SK-N-SH treated with all-trans-retinoic acid at 6 μM for 48 hours (cell line): ENCODE measurements around the gene CEP89.

Experiments
- ATAC-seq: fragments of 200-7000 bp; cut with Tn5 transposase; 3 replicates; pipeline ENCODE4 v1.9.1; 2020; ENCODE audit warnings: mild to moderate bottlenecking, moderate library complexity
- ARNTL ChIP-seq: fragments of 450-650 bp; formaldehyde crosslinking; IDR thresholded peaks from 2 replicates; pipeline ENCODE4 v1.5.0; 2020; ENCODE audit warnings: low read depth, mild to moderate bottlenecking, moderate library complexity, borderline replicate concordance
- BACH2 ChIP-seq: fragments of 250-450 bp; sonication (Bioruptor Pico); IDR thresholded peaks from 2 replicates; pipeline ENCODE4 v1.9.0; 2021; ENCODE audit warnings: mild to moderate bottlenecking, borderline replicate concordance
- CSDC2 ChIP-seq: fragments of 250-450 bp; sonication (Bioruptor Pico); IDR thresholded peaks from 2 replicates; pipeline ENCODE4 v1.5.0; 2020; ENCODE audit warnings: mild to moderate bottlenecking, moderate library complexity
- ESRRG ChIP-seq: fragments of 250-450 bp; sonication (Bioruptor Pico); IDR thresholded peaks from 2 replicates; pipeline ENCODE4 v1.6.1; 2021; ENCODE audit warnings: mild to moderate bottlenecking
- GLIS3 ChIP-seq: fragments of 250-450 bp; sonication (Bioruptor Pico); IDR thresholded peaks from 2 replicates; pipeline ENCODE4 v1.5.0; 2020; ENCODE audit warnings: mild to moderate bottlenecking, moderate library complexity
- ISL1 ChIP-seq: fragments of 250-450 bp; sonication (Bioruptor Pico); IDR thresholded peaks from 2 replicates; pipeline ENCODE4 v2.1.2; 2022; ENCODE audit warnings: mild to moderate bottlenecking, moderate library complexity
- OSR1 ChIP-seq: fragments of 250-450 bp; sonication (Bioruptor Pico); IDR thresholded peaks from 2 replicates; pipeline ENCODE4 v1.8.0; 2022; ENCODE audit warnings: moderate library complexity, mild to moderate bottlenecking, inconsistent platforms
- PPARA ChIP-seq: fragments of 250-450 bp; sonication (Bioruptor Pico); IDR thresholded peaks from 2 replicates; pipeline ENCODE4 v1.5.0; 2020; ENCODE audit warnings: mild to moderate bottlenecking, borderline replicate concordance
- RARB ChIP-seq: fragments of 250-450 bp; sonication (Bioruptor Pico); IDR thresholded peaks from 2 replicates; pipeline ENCODE4 v1.8.0; 2021; ENCODE audit warnings: mild to moderate bottlenecking, moderate library complexity
- SNAI2 ChIP-seq: fragments of 250-450 bp; sonication (Bioruptor Pico); IDR thresholded peaks from 2 replicates; pipeline ENCODE4 v1.5.0; 2020; ENCODE audit warnings: mild to moderate bottlenecking, moderate library complexity
- TCF4 ChIP-seq: fragments of 250-450 bp; sonication (Bioruptor Pico); IDR thresholded peaks from 2 replicates; pipeline ENCODE4 v1.8.0; 2021; ENCODE audit warnings: mild to moderate bottlenecking, moderate library complexity, borderline replicate concordance
- TOX ChIP-seq: fragments of 250-450 bp; sonication (Bioruptor Pico); IDR thresholded peaks from 2 replicates; pipeline ENCODE4 v1.8.0; 2021; ENCODE audit warnings: mild to moderate bottlenecking, moderate library complexity, borderline replicate concordance
- ZC3H10 ChIP-seq: fragments of 250-450 bp; sonication (Bioruptor Pico); IDR thresholded peaks from 2 replicates; pipeline ENCODE4 v1.5.1; 2021; ENCODE audit warnings: mild to moderate bottlenecking, moderate library complexity
- ZFP3 ChIP-seq: fragments of 250-450 bp; sonication (Bioruptor Pico); IDR thresholded peaks from 2 replicates; pipeline ENCODE4 v1.5.0; 2020; ENCODE audit warnings: mild to moderate bottlenecking, moderate library complexity
- ZFP30 ChIP-seq: fragments of 450-650 bp; formaldehyde crosslinking; IDR thresholded peaks from 2 replicates; pipeline ENCODE4 v1.5.0; 2022; ENCODE audit warnings: mild to moderate bottlenecking, moderate library complexity
- ZNF565 ChIP-seq: fragments of 450-650 bp; formaldehyde crosslinking; conservative IDR thresholded peaks from 2 replicates; pipeline ENCODE4 v1.5.0; 2020; ENCODE audit warnings: low read depth, mild to moderate bottlenecking, moderate library complexity
- ZNF70 ChIP-seq: fragments of 450-650 bp; formaldehyde crosslinking; IDR thresholded peaks from 2 replicates; pipeline ENCODE4 v1.5.0; 2020; ENCODE audit warnings: mild to moderate bottlenecking, moderate library complexity
- ZNF8 ChIP-seq: fragments of 450-650 bp; formaldehyde crosslinking; IDR thresholded peaks from 2 replicates; pipeline ENCODE4 v1.5.0; 2020; ENCODE audit warnings: mild to moderate bottlenecking, moderate library complexity
- TF ChIP-seq, protein P1 (sequence below): fragments of 250-450 bp; sonication (Bioruptor Pico); IDR thresholded peaks from 2 replicates; pipeline ENCODE4 v1.5.0; 2020; ENCODE audit warnings: mild to moderate bottlenecking, moderate library complexity
- TF ChIP-seq, protein P2 (sequence below): fragments of 250-450 bp; sonication (Bioruptor Pico); IDR thresholded peaks from 2 replicates; pipeline ENCODE4 v1.5.1; 2020; ENCODE audit warnings: low read depth, mild to moderate bottlenecking, moderate library complexity
- TF ChIP-seq, protein P3 (sequence below): fragments of 250-450 bp; sonication (Bioruptor Pico); IDR thresholded peaks from 2 replicates; pipeline ENCODE4 v1.5.1; 2021; ENCODE audit warnings: mild to moderate bottlenecking, moderate library complexity
- TF ChIP-seq, protein P4 (sequence below): fragments of 250-450 bp; sonication (Bioruptor Pico); IDR thresholded peaks from 2 replicates; pipeline ENCODE4 v1.8.0; 2021; ENCODE audit warnings: low read depth, mild to moderate bottlenecking, moderate library complexity, borderline replicate concordance

The CEP89 gene

DNA sequence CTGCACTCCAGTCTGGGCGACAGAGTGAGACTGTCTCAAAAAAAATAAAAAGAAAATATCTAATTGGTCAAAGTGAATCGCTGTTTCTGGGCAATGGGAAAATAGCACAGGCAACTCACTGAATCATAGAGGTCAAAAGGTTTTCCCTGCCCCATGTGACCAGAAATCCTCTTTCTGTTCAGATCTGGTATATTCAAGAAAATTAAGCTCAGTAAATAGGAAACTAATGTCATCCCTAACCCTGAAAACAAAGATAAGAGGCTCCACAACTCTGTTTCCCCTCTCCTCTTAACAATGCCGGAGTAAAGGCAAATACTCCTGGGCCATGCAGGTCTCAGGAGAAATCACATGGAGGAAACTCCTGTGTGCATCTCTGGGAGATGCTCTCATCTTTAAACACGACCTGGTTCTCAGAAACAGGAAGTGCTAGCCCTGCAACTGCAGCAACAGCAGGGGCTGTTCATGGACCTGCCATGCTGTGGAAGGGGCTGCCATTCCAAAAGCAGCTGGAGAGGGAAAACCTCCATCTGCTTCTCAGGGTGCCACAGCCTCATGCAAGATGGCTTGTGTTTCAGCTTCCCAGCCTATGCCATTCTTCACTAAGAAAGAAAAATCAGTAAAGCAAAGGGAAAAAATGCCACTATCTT is 54.7 kb downstream of the CEP89 start:
- TF ChIP-seq CSDC2 (CRISPR knock-in tag) (no peak), ZNF8 (CRISPR knock-in tag) (no peak), BACH2 (no peak), ESRRG (CRISPR knock-in tag) (no peak), PPARA (no peak), TOX (CRISPR knock-in tag) (no peak), GLIS3 (CRISPR knock-in tag) (no peak)
- TF ChIP-seq, protein P1, sequence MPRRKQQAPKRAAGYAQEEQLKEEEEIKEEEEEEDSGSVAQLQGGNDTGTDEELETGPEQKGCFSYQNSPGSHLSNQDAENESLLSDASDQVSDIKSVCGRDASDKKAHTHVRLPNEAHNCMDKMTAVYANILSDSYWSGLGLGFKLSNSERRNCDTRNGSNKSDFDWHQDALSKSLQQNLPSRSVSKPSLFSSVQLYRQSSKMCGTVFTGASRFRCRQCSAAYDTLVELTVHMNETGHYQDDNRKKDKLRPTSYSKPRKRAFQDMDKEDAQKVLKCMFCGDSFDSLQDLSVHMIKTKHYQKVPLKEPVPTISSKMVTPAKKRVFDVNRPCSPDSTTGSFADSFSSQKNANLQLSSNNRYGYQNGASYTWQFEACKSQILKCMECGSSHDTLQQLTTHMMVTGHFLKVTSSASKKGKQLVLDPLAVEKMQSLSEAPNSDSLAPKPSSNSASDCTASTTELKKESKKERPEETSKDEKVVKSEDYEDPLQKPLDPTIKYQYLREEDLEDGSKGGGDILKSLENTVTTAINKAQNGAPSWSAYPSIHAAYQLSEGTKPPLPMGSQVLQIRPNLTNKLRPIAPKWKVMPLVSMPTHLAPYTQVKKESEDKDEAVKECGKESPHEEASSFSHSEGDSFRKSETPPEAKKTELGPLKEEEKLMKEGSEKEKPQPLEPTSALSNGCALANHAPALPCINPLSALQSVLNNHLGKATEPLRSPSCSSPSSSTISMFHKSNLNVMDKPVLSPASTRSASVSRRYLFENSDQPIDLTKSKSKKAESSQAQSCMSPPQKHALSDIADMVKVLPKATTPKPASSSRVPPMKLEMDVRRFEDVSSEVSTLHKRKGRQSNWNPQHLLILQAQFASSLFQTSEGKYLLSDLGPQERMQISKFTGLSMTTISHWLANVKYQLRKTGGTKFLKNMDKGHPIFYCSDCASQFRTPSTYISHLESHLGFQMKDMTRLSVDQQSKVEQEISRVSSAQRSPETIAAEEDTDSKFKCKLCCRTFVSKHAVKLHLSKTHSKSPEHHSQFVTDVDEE (CRISPR knock-in tag): no peak
- no peak for ATAC-seq

DNA sequence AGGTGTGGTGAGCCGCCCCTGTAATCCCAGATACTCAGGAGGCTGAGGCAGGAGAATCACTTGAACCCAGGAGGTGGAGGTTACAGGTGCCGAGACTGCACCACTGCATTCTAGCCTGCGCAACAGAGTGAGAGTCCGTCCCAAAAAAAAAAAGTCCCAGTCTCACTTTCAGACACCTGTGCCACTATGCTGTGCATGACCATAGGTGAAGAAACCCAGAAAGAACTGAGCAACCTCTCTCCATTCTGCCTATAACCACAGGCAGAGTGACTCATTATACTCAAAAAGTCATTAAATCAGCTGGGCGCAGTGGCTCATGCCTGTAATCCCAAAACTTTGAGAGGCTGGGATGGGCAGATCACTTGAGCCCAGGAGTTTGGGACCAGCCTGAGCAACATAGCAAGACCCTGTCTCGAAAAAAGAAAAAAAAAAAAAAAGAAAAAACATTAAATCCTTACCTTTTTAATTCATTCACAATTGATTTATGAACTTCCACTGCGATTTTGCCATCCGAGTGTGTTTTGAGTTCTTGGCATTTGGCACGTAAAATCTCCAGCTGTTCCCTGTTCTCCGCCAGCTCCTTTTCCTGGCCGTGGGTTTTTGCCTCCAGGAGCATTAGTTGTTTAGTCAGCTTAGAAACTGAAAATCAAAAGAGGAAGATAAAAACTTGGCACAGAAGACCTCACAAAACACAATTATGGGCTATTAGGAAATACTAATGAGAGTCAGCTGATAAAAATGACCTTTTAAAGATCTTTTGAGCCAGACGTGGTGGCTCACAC is 56.7 kb downstream of the CEP89 start:
- TF ChIP-seq, protein P2, sequence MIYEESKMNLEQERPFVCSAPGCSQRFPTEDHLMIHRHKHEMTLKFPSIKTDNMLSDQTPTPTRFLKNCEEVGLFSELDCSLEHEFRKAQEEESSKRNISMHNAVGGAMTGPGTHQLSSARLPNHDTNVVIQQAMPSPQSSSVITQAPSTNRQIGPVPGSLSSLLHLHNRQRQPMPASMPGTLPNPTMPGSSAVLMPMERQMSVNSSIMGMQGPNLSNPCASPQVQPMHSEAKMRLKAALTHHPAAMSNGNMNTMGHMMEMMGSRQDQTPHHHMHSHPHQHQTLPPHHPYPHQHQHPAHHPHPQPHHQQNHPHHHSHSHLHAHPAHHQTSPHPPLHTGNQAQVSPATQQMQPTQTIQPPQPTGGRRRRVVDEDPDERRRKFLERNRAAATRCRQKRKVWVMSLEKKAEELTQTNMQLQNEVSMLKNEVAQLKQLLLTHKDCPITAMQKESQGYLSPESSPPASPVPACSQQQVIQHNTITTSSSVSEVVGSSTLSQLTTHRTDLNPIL (CRISPR knock-in tag): no peak
- TF ChIP-seq OSR1 (no peak), SNAI2 (CRISPR knock-in tag) (no peak), ARNTL (CRISPR knock-in tag) (no peak), ISL1 (no peak), GLIS3 (CRISPR knock-in tag) (no peak), BACH2 (no peak), ZNF8 (CRISPR knock-in tag) (no peak), ZNF565 (CRISPR knock-in tag) (no peak), ESRRG (CRISPR knock-in tag) (no peak), CSDC2 (CRISPR knock-in tag) (no peak), ZFP30 (CRISPR knock-in tag) (no peak), ZC3H10 (CRISPR knock-in tag) (no peak)
- TF ChIP-seq, protein P1 (CRISPR knock-in tag): no peak
- TF ChIP-seq, protein P3, sequence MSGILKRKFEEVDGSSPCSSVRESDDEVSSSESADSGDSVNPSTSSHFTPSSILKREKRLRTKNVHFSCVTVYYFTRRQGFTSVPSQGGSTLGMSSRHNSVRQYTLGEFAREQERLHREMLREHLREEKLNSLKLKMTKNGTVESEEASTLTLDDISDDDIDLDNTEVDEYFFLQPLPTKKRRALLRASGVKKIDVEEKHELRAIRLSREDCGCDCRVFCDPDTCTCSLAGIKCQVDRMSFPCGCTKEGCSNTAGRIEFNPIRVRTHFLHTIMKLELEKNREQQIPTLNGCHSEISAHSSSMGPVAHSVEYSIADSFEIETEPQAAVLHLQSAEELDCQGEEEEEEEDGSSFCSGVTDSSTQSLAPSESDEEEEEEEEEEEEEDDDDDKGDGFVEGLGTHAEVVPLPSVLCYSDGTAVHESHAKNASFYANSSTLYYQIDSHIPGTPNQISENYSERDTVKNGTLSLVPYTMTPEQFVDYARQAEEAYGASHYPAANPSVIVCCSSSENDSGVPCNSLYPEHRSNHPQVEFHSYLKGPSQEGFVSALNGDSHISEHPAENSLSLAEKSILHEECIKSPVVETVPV (CRISPR knock-in tag): no peak
- ATAC-seq: no peak

DNA sequence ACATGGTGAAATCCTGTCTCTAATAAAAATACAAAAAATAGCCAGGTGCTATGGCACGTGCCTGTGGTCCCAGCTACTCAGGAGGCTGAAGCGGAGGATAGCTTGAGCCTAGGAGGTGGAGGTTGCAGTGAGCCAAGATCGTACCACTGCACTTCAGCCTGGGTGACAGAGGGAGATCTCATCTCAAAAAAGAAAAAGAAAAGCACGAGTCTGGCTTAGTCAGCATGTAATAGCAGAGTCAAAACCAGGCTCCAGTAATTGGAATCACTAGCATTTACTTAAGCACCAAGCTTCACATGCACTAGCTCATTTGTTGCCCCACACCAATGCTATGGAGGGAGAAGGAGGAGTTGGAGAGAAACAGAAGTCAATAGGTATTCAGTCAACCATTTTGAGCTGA is 60.3 kb downstream of the CEP89 start:
- ATAC-seq: no peak
- TF ChIP-seq BACH2 (no peak), ZNF8 (CRISPR knock-in tag) (no peak), SNAI2 (CRISPR knock-in tag) (no peak), TCF4 (CRISPR knock-in tag) (no peak), ZNF565 (CRISPR knock-in tag) (no peak), ZC3H10 (CRISPR knock-in tag) (no peak), RARB (CRISPR knock-in tag) (no peak), OSR1 (no peak), ZNF70 (CRISPR knock-in tag) (no peak), ISL1 (no peak), ZFP3 (CRISPR knock-in tag) (no peak)
- TF ChIP-seq, protein P4, sequence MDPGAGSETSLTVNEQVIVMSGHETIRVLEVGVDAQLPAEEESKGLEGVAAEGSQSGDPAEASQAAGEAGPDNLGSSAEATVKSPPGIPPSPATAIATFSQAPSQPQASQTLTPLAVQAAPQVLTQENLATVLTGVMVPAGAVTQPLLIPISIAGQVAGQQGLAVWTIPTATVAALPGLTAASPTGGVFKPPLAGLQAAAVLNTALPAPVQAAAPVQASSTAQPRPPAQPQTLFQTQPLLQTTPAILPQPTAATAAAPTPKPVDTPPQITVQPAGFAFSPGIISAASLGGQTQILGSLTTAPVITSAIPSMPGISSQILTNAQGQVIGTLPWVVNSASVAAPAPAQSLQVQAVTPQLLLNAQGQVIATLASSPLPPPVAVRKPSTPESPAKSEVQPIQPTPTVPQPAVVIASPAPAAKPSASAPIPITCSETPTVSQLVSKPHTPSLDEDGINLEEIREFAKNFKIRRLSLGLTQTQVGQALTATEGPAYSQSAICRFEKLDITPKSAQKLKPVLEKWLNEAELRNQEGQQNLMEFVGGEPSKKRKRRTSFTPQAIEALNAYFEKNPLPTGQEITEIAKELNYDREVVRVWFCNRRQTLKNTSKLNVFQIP (CRISPR knock-in tag): no peak
- TF ChIP-seq, protein P1 (CRISPR knock-in tag): no peak
